HG03460 (cell line): ENCODE results near the gene PYURF.

Experiments
- ATAC-seq: cut with Tn5 transposase; IDR thresholded peaks from one replicate; pipeline ENCODE4 v1.9.1; 2021; ENCODE audit not compliant: unreplicated experiment

PYURF gene

DNA sequence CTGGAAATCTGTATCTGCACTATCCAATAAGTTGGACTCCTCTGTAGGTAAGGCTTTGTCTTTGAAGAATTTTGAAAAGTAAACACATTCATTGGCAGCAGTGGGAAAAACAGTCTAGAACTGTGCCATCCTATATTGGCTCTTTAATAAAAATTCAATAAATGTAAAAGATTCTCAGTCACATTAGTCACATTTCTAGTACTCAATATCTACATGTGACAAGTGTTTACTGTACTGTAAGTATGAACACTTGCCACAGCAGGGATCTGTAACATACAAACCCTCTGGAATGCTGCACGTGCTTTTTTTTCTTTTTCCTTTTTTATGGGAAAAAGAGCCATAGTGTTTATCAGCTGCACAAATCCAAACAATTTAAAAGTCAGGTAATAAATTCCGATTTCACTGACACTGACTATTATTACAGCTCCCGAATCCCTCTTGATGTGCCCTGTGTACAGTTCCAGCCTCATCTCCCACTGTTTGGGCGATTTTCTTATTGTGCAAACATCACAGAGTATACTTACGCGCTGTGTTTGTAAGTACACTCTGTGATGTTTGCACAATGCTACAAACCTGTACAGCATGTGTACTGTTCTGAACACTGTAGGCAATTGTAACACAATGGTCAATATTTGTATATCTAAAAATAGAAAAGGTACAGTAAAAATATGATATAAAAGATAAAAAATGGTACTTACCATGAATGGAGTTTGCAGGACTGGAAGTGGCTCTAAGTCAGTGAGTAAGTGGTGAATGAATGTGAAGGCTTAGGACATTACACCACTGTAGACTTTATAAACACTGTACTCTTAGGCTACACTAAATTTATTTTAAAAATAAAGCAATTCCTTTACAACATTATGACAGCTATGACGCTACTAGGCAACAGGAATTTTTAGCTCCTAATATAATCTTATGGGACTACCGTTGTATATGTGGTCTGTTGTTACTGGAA lies 8.7 kb downstream of the PYURF start:
- no peak for ATAC-seq

DNA sequence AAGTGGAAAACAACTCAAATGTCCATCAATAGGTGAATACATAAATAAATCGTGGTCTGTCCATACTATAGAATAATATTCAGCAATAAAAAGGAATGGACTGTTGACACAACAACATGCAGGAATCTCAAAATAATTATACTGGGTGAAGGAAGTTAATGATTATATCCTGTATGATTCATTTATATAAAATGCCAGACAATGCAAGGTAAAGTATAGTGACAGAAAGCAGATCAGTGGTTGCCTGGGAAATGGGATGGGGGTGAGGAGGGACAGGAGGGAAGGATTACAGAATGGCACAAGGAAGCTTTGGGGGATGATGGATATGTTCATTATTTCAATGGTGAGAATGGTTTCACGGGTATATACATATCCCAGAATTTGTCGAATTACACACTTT lies 12.3 kb downstream of the PYURF start:
- no peak for ATAC-seq

DNA sequence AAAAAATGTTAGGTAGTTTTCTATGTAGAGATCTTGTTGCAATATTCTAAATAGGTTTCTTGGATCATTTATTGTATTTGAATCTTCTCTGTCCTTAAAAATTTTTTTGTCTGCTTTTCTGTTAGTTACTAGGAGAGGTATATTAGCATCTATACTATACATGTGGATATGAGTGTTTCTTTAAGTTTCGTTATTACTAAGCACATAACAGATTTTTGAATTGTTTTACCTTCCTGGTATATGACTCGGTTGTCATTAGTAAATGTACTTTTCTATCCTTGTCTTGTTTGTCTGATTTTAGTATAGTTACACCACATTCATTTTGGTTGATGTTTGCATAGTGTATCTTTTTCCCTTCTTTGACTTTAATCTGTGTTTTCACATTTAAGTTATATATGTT lies 20.2 kb downstream of the PYURF start:
- no peak for ATAC-seq

DNA sequence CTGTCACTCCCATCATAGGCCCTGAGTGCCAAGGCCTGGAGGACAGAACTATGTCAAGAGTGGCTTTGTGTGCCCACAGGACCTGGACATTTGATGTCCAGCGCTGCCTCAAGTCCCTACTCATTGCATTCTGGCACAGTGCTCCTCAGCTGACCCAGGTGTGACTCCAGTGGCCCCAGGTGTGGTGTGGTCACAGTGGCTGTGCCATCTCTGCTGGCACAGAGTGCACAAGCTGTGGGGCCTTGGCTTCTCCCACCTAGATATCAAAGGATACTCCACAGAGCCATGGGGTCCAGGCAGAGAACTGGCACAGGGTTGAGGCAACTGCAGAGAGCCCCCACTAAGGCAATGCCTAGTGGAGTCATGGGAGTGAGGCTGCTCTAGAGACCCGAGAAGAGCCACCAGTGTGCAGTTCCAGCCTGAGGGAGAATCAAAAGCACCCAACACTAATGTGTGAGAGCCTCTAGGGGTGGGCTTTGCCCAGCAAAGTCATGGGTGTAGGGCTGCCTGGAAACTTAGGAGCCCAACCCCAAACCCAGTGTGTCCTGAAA lies 25.6 kb downstream of the PYURF start:
- ATAC-seq, result no peak

DNA sequence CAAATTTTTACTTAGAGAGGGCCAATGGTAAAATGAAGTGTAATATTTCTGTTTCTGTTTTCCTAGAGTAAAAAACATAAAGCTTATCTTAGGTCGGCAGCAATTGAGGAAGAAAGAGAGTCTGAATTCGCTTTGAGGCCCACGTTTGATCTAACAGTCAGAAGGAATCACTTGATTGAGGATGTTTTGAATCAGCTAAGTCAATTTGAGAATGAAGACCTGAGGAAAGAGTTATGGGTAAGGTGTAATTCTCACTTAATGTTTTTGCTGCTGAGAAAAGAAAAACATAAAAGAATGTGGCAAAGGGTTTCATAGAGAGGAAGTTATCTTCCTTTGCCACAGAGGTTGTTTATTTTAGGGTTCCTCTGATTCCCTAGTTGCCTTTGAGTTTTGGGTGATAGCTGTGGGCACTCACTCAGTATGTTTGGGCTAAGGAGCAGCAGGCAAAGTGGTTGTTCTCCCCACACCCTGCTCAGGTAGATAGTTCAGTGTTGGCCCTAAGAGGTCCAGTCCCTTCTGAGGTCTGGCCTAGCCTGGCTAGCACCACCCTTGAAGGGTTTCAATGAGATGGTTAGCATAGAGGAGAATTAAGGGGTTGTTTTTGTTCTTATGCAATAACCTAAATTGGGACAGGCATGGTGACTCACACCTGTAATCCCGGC lies 34.3 kb downstream of the PYURF start:
- no peak for ATAC-seq

DNA sequence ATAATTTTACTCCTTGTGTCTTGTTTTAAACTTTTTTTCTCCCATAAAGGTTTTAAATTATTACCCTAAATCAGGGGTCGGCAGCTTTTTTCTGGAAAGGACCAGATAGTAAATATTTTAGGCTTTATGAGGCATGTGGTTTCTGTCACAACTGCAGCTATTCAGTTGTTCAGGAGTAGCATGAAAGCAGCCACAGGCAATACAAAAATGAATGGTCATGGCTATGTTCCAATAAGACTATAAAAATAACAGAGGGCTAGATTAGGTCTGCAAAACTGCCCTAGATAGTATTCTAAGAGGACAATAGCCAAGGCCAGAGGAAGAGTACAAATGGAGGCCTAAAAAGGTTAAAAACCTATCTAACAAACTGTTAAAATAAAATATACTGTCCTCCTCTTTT lies 42.0 kb downstream of the PYURF start:
- ATAC-seq, result no peak

DNA sequence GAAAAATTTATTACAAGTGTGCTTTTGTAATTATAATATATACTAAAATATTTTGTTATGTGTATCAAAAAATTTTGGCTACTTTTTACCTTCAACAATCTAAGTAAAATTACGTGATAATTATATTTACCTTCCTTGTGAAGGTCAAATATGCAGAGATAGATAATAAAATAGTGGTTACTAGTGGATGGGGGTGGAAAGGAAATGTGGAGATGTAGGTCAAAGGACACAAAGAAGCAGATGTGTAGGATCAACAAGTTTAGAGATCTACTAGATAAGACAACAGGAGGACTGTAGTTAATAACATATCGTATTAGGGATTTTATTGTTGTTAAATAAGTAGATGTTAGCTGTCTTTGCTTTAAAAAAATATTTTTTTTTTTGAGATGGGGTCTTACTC lies 45.3 kb downstream of the PYURF start:
- no peak for ATAC-seq

DNA sequence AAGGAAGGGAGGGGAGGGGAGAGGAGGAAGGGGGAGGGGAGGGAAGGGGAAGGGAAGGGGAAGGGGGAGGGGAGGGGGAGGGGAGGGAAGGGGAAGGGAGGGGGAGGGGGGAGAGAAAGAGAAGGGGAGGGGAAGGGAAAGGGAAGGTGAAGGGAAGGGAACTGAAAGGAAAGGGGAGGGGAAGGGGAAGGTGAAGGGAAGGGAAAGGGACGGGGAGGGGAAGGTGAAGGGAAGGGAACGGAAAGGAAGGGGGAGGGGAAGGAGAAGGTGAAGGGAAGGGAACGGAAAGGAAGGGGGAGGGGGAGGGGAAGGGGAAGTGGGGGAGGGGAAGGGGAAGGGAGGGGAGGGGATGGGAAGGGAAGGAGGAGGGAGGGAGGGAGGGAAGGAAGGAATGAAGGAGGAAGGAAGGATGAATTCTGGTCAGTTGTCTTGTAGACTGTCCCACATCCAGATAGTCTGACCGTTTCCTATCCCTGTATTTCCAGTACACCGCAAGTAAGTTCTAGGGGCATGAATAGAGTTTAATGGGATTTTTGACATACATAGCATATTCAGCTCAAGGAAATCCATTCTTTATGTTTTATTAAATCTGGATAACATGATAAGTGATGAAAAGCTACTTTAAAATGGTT lies 46.2 kb downstream of the PYURF start:
- no peak for ATAC-seq
